Activated CD8-positive, alpha-beta memory T cell treated with anti-CD3 and anti-CD28 coated beads, Interleukin-2, amount 50 U/mL, for 48 hours (primary cell): Measurements from ENCODE around the gene CD68.

Experiments used
- DNase-seq: peaks from one replicate; pipeline ENCODE4 v3.0.0-alpha.2; 2020

The CD68 gene, protein sequence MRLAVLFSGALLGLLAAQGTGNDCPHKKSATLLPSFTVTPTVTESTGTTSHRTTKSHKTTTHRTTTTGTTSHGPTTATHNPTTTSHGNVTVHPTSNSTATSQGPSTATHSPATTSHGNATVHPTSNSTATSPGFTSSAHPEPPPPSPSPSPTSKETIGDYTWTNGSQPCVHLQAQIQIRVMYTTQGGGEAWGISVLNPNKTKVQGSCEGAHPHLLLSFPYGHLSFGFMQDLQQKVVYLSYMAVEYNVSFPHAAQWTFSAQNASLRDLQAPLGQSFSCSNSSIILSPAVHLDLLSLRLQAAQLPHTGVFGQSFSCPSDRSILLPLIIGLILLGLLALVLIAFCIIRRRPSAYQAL

DNA sequence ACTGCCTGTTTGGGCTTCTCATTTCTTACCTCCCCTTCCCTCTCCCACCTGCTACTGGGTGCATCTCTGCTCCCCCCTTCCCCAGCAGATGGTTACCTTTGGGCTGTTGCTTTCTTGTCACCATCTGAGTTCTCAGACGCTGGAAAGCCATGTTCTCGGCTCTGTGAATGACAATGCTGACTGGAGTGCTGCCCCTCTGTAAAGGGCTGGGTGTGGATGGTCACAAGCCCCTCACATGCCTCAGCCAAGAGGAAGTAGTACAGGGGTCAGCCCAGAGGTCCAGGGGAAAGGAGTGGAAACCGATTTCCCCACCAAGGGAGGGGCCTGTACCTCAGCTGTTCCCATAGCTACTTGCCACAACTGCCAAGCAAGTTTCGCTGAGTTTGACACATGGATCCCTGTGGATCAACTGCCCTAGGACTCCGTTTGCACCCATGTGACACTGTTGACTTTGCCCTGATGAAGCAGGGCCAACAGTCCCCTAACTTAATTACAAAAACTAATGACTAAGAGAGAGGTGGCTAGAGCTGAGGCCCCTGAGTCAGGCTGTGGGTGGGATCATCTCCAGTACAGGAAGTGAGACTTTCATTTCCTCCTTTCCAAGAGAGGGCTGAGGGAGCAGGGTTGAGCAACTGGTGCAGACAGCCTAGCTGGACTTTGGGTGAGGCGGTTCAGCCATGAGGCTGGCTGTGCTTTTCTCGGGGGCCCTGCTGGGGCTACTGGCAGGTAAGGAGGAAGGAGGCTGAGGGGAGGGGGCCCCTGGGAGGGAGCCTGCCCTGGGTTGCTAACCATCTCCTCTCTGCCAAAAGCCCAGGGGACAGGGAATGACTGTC lies at the start of gene CD68:
Gene CD68 (plus strand): TSS at position 638 of the 833 bp plus-strand sequence. CDS start 40 bp downstream, at position 678.
- peak; percentile 89 for DNase-seq

- no peak for DNase-seq
Observed at GRCh38 chr17:7530023-7530900, 49.2 kb upstream of the CD68 start.

DNA sequence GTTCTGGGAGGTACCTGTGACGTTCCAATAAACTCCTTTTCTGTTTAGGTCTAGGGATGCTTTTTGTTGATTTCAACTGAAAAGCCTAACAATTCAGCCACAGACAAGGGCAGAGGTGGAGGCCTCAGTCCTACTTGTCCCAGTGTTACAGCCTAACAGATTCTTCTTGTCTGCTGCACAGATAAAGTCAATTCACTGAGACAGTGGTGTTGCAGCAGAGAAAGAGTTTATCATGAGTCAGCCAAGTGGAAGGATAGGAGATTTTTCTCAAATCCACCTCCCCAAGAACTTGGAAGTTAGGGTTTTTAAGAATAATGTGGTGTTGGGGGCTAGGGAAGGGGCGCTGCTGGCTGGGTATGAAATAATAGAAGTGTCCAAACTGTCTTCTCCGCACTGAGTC lies 41.4 kb upstream of the CD68 start:
- no peak for DNase-seq

- DNase-seq: no peak
Observed at GRCh38 chr17:7538891-7539545, 40.4 kb upstream of the CD68 start.

DNA sequence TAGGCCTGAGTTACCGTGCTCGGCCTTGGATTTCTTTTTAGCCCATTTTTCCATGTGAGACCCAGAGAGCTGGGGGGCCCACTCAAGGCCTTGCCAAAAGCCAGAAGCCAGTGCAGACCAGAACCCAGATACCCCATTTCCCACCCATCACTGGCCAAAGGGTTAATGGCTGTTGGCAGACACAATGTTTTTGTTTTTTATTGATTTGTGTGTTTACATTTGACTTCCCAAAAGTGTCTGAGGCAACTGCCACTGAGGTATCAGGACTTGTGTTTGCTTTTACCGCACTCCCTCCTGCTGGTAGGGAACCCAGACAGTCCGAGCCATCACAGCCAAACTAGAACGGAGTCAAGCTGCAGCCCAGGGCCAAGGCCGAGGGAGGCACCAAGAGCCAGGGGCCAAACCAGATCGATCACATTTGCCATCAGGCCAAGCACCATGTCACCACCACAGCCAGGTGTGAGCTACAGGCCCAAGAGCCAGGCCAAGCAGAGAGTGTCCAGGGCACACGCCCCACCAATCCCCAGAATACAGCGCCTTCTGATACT lies 38.3 kb upstream of the CD68 start:
- no peak for DNase-seq

- DNase-seq: no peak
Observed at GRCh38 chr17:7544911-7545310, 34.5 kb upstream of the CD68 start.

GRCh38 chr17:7548585-7549400 lies 30.6 kb upstream of the CD68 start, which contains the start of gene TNFSF12:
TNFSF12 (plus strand) TSS chr17:7549058; CDS start chr17:7549154, 96 bp downstream.
- DNase-seq: peak; percentile 81

DNA sequence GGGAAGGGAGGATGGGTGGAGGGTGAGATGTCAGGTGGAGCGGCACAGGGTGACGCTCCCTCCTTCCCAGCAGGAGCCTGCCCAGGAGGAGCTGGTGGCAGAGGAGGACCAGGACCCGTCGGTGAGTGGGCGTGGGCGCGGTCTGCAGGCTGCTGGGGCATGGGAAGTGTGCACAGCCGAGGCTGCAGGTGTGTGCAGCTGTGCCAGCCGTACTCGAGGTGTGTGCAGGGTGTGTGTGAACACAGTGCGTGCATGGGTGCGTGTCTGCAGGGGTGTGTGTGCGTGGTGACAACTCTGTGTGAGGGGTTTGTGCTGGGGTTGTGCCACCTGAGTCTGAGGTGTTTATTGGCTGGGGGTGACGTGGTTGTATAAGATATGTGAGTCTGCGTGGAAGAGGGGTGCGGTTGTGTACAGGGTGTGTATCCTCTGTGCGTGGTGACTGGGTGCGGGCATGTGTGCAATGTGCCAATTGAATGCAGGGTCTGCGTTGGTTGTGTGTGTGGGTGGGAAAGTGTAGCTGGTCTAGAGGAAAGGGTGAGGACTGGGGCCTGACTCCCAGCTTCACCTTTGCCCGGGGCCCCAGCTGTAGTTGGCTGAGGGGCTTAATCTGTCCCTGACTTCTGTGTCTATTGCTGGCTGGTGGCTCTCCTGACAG lies 29.9 kb upstream of the CD68 start:
- peak; percentile 76 for DNase-seq

GRCh38 chr17:7550344-7550743 lies 29.1 kb upstream of the CD68 start:
- DNase-seq: no peak

DNA sequence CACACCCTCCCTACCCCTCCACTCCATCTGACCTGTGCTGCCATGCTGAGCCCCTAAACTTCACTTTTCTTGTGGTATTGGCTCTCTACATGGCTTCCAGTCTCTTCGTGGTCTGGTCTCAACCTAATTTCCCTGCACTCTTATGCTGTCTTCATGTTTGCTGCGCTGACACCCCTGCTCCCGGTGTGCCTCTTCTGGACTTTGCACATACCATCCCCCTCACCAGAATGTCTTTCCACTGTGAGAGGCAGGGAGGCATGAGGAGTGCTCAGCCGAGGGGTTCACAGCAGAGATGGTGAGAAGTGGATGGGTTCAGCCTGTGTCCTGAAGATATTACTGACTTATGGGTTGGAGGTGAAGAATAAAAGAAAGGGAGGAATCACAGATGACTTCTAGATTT lies 28.0 kb upstream of the CD68 start:
- DNase-seq: no peak

GRCh38 chr17:7552621-7553051 lies 26.8 kb upstream of the CD68 start:
- DNase-seq: no peak

GRCh38 chr17:7553356-7553755 lies 26.1 kb upstream of the CD68 start:
- DNase-seq: no peak

- DNase-seq: no peak
Observed at GRCh38 chr17:7555320-7555948, 24.0 kb upstream of the CD68 start.

DNA sequence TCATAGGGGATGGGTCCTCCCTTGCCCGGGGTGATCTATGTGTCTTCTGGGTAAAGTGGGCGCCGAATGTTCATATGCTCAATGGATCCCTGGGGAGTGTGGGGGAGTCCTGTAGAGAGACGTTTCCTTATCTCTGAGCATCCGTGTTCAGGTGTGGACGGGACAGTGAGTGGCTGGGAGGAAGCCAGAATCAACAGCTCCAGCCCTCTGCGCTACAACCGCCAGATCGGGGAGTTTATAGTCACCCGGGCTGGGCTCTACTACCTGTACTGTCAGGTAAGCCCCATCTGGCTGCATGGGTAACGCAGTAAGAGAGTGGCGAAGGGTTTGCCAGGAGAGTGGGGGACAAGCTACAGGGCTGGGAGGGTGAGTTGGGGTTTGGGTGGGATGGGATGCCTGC lies 22.8 kb upstream of the CD68 start:
- DNase-seq: no peak

DNA sequence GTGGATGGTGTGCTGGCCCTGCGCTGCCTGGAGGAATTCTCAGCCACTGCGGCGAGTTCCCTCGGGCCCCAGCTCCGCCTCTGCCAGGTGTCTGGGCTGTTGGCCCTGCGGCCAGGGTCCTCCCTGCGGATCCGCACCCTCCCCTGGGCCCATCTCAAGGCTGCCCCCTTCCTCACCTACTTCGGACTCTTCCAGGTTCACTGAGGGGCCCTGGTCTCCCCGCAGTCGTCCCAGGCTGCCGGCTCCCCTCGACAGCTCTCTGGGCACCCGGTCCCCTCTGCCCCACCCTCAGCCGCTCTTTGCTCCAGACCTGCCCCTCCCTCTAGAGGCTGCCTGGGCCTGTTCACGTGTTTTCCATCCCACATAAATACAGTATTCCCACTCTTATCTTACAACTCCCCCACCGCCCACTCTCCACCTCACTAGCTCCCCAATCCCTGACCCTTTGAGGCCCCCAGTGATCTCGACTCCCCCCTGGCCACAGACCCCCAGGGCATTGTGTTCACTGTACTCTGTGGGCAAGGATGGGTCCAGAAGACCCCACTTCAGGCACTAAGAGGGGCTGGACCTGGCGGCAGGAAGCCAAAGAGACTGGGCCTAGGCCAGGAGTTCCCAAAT lies 22.2 kb upstream of the CD68 start:
- DNase-seq: no peak

DNA sequence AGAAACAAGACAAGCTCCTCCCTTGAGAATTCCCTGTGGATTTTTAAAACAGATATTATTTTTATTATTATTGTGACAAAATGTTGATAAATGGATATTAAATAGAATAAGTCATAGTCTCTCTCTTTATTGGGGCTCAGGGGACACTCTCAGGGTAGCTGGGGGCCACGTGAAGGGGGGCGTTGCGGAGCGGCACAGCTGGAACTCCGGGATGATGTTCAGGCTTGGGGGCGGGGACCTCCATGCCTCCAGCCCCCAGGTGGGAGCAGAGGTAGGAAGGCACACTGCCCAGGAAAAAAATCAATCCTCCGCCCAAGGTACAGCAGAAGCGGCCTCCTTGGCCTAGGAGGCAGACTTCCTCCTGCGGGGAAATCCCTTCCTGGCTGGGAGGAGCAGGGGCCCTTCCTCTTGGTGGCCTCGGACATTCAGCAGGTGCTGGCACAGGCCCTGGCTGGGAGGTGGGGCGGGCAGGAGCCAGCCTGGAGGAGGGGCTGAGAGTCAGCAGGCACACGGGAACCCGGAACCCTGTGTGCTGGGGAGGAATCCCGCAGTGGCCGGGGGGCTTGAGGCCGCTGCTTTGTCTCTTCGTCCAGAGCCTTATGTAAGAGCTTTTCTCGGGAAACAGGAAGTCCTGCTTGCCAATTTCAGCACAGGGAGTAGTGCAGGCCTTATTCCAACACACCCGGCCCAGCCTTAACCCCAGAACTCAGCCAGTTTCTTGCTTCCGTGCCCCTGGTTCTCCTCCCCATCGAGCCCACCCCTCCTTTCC lies 21.5 kb upstream of the CD68 start:
- peak; percentile 65 for DNase-seq

GRCh38 chr17:7558544-7559319 lies 20.7 kb upstream of the CD68 start, which contains the start of gene TNFSF13:
TNFSF13 (plus strand) TSS chr17:7558750; CDS start chr17:7559040, 290 bp downstream.
- no peak for DNase-seq
